Measurements from ENCODE around the gene LASP1NB.

- TF ChIP-seq CTCF (conservative IDR thresholded peaks at IDR 0.05 in 1 of 2, IDR thresholded peaks at IDR 0.05 in 1 of 2; ENCODE audit: extremely low read depth in 1 of 2, insufficient read depth in 1 of 2, low read depth in 1 of 2, low read length in 2 of 2) (no peak), EZH2 (IDR thresholded peaks at IDR 0.05; ENCODE audit: borderline replicate concordance, low read length) (no peak)
Measured at GRCh38 chr17:38939987-38940386, 14.6 kb downstream of the LASP1NB start.
